NCI-H446 treated with DMSO at 0.1 percent for 48 hours (cell line): ENCODE measurements around the gene ZMYND12.

Source experiments
- DNase-seq: peaks from one replicate; lab custom pipeline; 2025; lab: John Stamatoyannopoulos, UW

ZMYND12 gene

GRCh38 chr1:42392255-42392654, 63.6 kb downstream of the ZMYND12 start:
- DNase-seq = no peak

GRCh38 chr1:42386051-42386450, 69.8 kb downstream of the ZMYND12 start:
- no peak for DNase-seq

GRCh38 chr1:42385283-42385682, 70.5 kb downstream of the ZMYND12 start:
- DNase-seq = no peak

GRCh38 chr1:42381280-42381673, 74.5 kb downstream of the ZMYND12 start:
- DNase-seq = no peak

- peak; percentile 27 for DNase-seq
Observed at GRCh38 chr1:42380586-42381279, 75.1 kb downstream of the ZMYND12 start, which contains the start of gene RIMKLA. RIMKLA (plus strand) TSS chr1:42380792; CDS start chr1:42380935, 143 bp downstream.
